Measurements from ENCODE around the gene CALHM2.
"Not testable (repeated sequence)": the region's sequence is repeated elsewhere in the genome, so short reads cannot be mapped to it uniquely, and the experiment has no call there.

Gene CALHM2

GRCh38 chr10:103450201-103450695 lies 1.9 kb downstream of the CALHM2 start:
- DNase-seq (ENCODE audit: low spot score): no peak

GRCh38 chr10:103449208-103450144 lies 2.7 kb downstream of the CALHM2 start:
- DNase-seq (ENCODE audit: low spot score): no peak

- no peak for DNase-seq (ENCODE audit: low spot score)
These were observed 3.4 kb downstream of the CALHM2 start for GRCh38 chr10:103448746-103449145.

- no peak for DNase-seq (ENCODE audit: low spot score)
These were observed 5.0 kb downstream of the CALHM2 start for GRCh38 chr10:103447187-103447586.

GRCh38 chr10:103445767-103446567 lies 6.2 kb downstream of the CALHM2 start:
- DNase-seq (ENCODE audit: low spot score): no peak

- no peak for DNase-seq (ENCODE audit: low spot score)
These were observed 6.8 kb downstream of the CALHM2 start for GRCh38 chr10:103445366-103445765.

- no peak for DNase-seq (ENCODE audit: low spot score)
These were observed 7.7 kb downstream of the CALHM2 start for GRCh38 chr10:103444478-103444877.

GRCh38 chr10:103443475-103444185 lies 8.5 kb downstream of the CALHM2 start:
- no peak for DNase-seq (ENCODE audit: low spot score)

GRCh38 chr10:103442031-103442461 lies 10.1 kb downstream of the CALHM2 start:
- no peak for DNase-seq (ENCODE audit: low spot score)

- no peak for DNase-seq (ENCODE audit: low spot score)
These were observed 10.6 kb downstream of the CALHM2 start for GRCh38 chr10:103441611-103442010.

GRCh38 chr10:103441206-103441605 lies 11.0 kb downstream of the CALHM2 start:
- DNase-seq (ENCODE audit: low spot score): no peak

GRCh38 chr10:103440416-103440815 lies 11.8 kb downstream of the CALHM2 start:
- no peak for DNase-seq (ENCODE audit: low spot score)

- no peak for DNase-seq (ENCODE audit: low spot score)
These were observed 12.4 kb downstream of the CALHM2 start for GRCh38 chr10:103439776-103440175.

- DNase-seq (ENCODE audit: low spot score): no peak
These were observed 18.3 kb downstream of the CALHM2 start for GRCh38 chr10:103433858-103434257.

- DNase-seq (ENCODE audit: low spot score): no peak
These were observed 20.3 kb downstream of the CALHM2 start for GRCh38 chr10:103431902-103432301.

- DNase-seq (ENCODE audit: low spot score): no peak
These were observed 22.5 kb downstream of the CALHM2 start for GRCh38 chr10:103429647-103430046.

- DNase-seq (ENCODE audit: low spot score): no peak
These were observed 23.1 kb downstream of the CALHM2 start for GRCh38 chr10:103428989-103429643.

GRCh38 chr10:103427866-103428265 lies 24.3 kb downstream of the CALHM2 start:
- no peak for DNase-seq (ENCODE audit: low spot score)

GRCh38 chr10:103423748-103424147 lies 28.4 kb downstream of the CALHM2 start:
- no peak for DNase-seq (ENCODE audit: low spot score)

- DNase-seq (ENCODE audit: low spot score): no peak
These were observed 33.1 kb downstream of the CALHM2 start for GRCh38 chr10:103419101-103419500.

- no peak for DNase-seq (ENCODE audit: low spot score)
These were observed 34.6 kb downstream of the CALHM2 start for GRCh38 chr10:103417601-103418000.

- not testable (repeated sequence) for DNase-seq (ENCODE audit: low spot score)
These were observed 35.1 kb downstream of the CALHM2 start for GRCh38 chr10:103417148-103417469.

All from SW480 (cell line).